Measurements from ENCODE around the gene GPER1. TPM values are rescaled to one million over a fixed set of nuclear protein-coding genes. Genes with fewer than 3 reads are reported as not detected.

The GPER1 gene
- total RNA-seq, 1 experiment from 2014 or later = 1.2 TPM

DNA sequence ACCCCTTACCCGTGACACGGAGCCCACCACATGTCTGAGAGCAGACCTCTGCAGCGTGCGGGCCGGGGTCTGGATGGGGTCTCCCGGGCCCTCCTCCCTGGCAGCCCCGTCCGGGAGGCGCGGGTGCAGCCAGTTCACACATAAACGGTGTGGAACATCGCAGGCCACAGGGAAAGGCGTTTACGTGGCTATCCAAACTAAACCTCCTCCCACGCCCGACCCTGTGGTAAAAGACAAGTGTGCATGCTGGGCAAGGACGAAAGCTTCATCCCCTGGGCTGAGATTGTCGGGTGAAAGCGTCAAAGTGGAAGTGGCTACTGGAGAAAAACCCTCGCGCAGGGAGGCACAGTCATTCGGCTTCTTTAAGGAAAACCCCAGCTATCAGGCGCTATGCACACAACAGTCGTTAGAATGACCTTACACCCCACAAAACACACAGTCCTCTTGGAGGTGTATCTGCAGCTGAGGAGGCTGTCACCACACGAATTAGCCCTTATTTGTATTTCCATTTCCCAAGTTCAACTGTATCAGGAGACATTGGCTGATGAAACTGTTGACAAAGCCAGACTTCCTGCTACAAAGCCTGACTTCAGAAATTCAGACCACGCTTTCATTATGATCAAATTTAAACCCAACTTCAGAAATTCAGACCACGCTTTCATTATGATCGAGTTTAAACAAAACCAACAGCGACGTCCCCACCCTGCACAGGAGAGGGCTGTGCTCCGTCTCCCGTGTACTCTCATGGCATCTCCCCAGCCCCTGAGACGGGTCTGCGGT, 15.3 kb downstream of the GPER1 start:
- Histone ChIP-seq H3K4me1 (ENCODE audit: control insufficient read depth in 1 of 2, insufficient read depth in 2 of 2, low read length in 2 of 2) (no peaks in the 10 kb centered on the region), H3K27ac (ENCODE audit: low read depth, low read length) (no peak overlapping the region), H4K20me1 (ENCODE audit: insufficient read depth) (no peaks in the 10 kb centered on the region), H3K4me2 (ENCODE audit: low read length) (no peak overlapping the region), H3K36me3 (ENCODE audit: control insufficient read depth in 1 of 2, insufficient read depth in 2 of 2, low read length in 2 of 2) (no peaks in the 10 kb centered on the region), H3K79me2 (ENCODE audit: insufficient read depth, low read length) (peaks cover 31% of the 10 kb centered on the region; the same call in 1 of the 2 replicates), H3K9me2 (ENCODE audit: insufficient read depth) (no peaks in the 10 kb centered on the region), H3K27me3 (ENCODE audit: insufficient read depth, low read length) (no peaks in the 10 kb centered on the region), H3K9me3 (ENCODE audit: control insufficient read depth in 1 of 2, insufficient read depth in 1 of 2, low read depth in 1 of 2, low read length in 2 of 2) (no peaks in the 10 kb centered on the region), H3K4me3 (replicated peaks in 1 of 2; ENCODE audit: low read depth in 1 of 2, low read length in 2 of 2) (no peak overlapping the region), H2AFZ (ENCODE audit: low read depth, low read length, poor library complexity, severe bottlenecking) (no peak overlapping the region), H3K9ac (ENCODE audit: low read length) (no peak overlapping the region)
- ATAC-seq (no peak), DNase-seq (ENCODE audit: low read depth, low spot score) (no peak)
- ChIA-PET RAD21 (ENCODE audit: low non-redundant PET in 1 of 2, low total read pairs in 2 of 2, uncharacterized antibody in 2 of 2, unreplicated experiment in 2 of 2) (no interaction called here), CTCF (no interaction called here), POLR2A (no interaction called here)
- intact Hi-C loops (cut with micrococcal nuclease) = no loop called here
- TF ChIP-seq EZH2 (IDR thresholded peaks at IDR 0.05) = no peak
- TF ChIP-seq EGR1 (IDR thresholded peaks at IDR 0.05; ENCODE audit: low read depth) = no peak
- TF ChIP-seq POLR2A (IDR thresholded peaks at IDR 0.05; ENCODE audit: borderline replicate concordance, extremely low read depth, insufficient read depth, insufficient read length) = no peak
- no peak for TF ChIP-seq TCF7L2 (IDR thresholded peaks at IDR 0.05; ENCODE audit: borderline replicate concordance, extremely low read depth, insufficient read depth, insufficient read length)
- TF ChIP-seq, protein P1, sequence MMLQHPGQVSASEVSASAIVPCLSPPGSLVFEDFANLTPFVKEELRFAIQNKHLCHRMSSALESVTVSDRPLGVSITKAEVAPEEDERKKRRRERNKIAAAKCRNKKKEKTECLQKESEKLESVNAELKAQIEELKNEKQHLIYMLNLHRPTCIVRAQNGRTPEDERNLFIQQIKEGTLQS (IDR thresholded peaks at IDR 0.05) = no peak
- TF ChIP-seq ZFX (IDR thresholded peaks at IDR 0.05) = no peak
- TF ChIP-seq ZNF274 (IDR thresholded peaks at IDR 0.05; ENCODE audit: low read depth, low read length) = no peak
- no TSS peak for BruUV-seq (replicated peaks)

DNA sequence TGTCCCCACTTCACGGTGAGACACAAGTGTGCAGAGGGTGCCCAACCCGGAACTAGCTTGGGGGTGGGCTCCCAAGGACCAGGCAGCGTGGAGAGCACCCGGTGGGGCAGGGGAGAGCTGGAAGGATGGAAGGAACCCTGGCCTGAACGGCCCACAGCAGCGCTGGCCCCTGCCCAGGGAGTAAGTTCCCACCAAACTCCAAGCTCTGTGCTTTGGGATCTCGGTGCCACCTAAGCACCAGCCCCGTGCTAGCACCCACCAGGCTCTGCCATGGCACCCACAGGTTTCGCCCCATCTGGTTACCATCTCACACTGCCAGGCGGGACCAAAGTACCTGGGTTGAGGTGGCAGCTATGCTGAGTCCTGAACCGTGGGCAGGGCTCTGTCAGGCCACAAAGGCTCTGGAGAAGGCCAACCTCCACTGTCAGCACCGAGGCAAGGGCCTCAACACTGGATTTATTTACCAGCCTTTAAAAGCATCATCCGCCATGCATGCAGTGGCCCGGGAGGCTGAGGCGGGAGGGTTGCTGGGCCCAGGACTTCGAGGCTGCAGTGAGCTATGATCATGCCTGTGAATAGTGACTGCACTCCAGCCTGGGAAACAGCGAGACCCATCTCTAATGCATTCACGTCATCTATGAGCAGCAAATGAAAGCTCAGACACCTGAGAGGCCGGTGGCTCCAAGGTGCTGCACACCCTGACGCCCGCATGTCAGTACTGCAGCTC, 16.0 kb downstream of the GPER1 start:
- POLR2A ChIA-PET = no interaction called here
- intact Hi-C loops (cut with micrococcal nuclease) = no loop called here
- no peak for ATAC-seq
- CTCF ChIA-PET = no interaction called here
- BruUV-seq (replicated peaks) = no TSS peak
- H3K4me1 ChIP-seq (ENCODE audit: control insufficient read depth in 1 of 2, insufficient read depth in 2 of 2, low read length in 2 of 2) = no peaks in the 10 kb centered on the region
- H3K79me2 ChIP-seq (ENCODE audit: insufficient read depth, low read length) = peaks cover 31% of the 10 kb centered on the region; the same call in 1 of the 2 replicates
- no peak overlapping the region for H3K4me3 ChIP-seq (replicated peaks in 1 of 2; ENCODE audit: low read depth in 1 of 2, low read length in 2 of 2)
- no peaks in the 10 kb centered on the region for H3K9me3 ChIP-seq (ENCODE audit: control insufficient read depth in 1 of 2, insufficient read depth in 1 of 2, low read depth in 1 of 2, low read length in 2 of 2)
- TF ChIP-seq, protein P2, sequence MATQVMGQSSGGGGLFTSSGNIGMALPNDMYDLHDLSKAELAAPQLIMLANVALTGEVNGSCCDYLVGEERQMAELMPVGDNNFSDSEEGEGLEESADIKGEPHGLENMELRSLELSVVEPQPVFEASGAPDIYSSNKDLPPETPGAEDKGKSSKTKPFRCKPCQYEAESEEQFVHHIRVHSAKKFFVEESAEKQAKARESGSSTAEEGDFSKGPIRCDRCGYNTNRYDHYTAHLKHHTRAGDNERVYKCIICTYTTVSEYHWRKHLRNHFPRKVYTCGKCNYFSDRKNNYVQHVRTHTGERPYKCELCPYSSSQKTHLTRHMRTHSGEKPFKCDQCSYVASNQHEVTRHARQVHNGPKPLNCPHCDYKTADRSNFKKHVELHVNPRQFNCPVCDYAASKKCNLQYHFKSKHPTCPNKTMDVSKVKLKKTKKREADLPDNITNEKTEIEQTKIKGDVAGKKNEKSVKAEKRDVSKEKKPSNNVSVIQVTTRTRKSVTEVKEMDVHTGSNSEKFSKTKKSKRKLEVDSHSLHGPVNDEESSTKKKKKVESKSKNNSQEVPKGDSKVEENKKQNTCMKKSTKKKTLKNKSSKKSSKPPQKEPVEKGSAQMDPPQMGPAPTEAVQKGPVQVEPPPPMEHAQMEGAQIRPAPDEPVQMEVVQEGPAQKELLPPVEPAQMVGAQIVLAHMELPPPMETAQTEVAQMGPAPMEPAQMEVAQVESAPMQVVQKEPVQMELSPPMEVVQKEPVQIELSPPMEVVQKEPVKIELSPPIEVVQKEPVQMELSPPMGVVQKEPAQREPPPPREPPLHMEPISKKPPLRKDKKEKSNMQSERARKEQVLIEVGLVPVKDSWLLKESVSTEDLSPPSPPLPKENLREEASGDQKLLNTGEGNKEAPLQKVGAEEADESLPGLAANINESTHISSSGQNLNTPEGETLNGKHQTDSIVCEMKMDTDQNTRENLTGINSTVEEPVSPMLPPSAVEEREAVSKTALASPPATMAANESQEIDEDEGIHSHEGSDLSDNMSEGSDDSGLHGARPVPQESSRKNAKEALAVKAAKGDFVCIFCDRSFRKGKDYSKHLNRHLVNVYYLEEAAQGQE (IDR thresholded peaks at IDR 0.05; ENCODE audit: low read depth) = no peak
- TF ChIP-seq JUND (IDR thresholded peaks at IDR 0.05) (no peak), TCF7L2 (IDR thresholded peaks at IDR 0.05; ENCODE audit: borderline replicate concordance, extremely low read depth, insufficient read depth, insufficient read length) (no peak)
- no peaks in the 10 kb centered on the region for H4K20me1 ChIP-seq (ENCODE audit: insufficient read depth)
- no peaks in the 10 kb centered on the region for H3K36me3 ChIP-seq (ENCODE audit: control insufficient read depth in 1 of 2, insufficient read depth in 2 of 2, low read length in 2 of 2)
- no peak overlapping the region for H3K4me2 ChIP-seq (ENCODE audit: low read length)
- DNase-seq (ENCODE audit: low read depth, low spot score) = no peak
- H3K27me3 ChIP-seq (ENCODE audit: insufficient read depth, low read length) = no peaks in the 10 kb centered on the region
- no peak overlapping the region for H3K27ac ChIP-seq (ENCODE audit: low read depth, low read length)
- RAD21 ChIA-PET (ENCODE audit: low non-redundant PET in 1 of 2, low total read pairs in 2 of 2, uncharacterized antibody in 2 of 2, unreplicated experiment in 2 of 2) = no interaction called here
- no peak overlapping the region for H2AFZ ChIP-seq (ENCODE audit: low read depth, low read length, poor library complexity, severe bottlenecking)
- no peaks in the 10 kb centered on the region for H3K9me2 ChIP-seq (ENCODE audit: insufficient read depth)
- H3K9ac ChIP-seq (ENCODE audit: low read length) = no peak overlapping the region
